Activated CD8-positive, alpha-beta memory T cell treated with anti-CD3 and anti-CD28 coated beads, Interleukin-2, amount 50 U/mL, for 48 hours (primary cell): Measurements from ENCODE around the gene RSPH6A.
A peak's percentile ranks its signal among the peaks of the same experiment; 100 is the strongest.

Source experiments
- DNase-seq: peaks from one replicate; pipeline ENCODE4 v3.0.0-alpha.2; 2020

Gene RSPH6A

DNA sequence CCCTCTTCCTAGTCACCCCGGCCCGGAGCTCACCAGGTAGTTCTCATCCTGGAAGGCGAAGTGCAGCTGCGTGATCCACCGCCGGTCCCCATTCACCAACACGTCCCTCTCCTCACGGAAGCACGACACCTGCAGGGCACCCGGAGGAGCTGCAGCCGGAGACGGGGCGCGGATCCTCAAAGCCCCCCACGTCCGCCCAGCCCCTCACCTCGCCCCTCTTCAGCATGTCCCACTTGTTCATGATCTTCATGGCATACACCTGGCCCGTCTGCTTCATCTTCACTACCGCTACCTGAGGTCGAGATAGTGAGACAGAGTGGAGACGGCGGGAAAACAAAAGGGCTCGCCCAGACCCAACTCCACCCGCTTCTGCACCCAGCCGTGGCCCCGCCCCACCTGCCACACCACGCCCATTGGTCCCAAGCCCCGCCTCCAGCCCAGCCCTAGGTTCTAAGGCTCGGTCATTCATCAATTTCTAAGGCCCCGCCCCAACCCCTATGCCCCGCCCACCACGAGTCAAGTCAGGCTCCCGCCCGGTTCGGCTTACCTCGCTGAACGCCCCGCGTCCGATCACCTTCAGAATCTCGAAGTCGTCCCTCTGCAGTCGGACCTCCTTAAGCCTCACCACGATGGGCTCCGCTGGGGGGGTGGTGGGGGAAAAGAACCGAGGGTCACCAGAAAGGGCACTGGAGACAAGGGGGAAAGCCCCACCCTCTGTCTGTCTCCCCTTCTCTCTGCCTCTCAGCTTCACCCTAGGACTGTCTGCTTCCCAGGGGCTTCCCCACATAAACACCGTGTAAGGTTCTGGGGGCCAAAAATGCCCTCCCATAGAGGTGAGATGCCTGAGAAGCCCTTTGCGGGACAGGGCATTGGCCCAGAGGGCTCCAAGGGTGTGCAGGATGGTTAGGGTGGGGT lies 35.6 kb downstream of the RSPH6A start:
- DNase-seq, result peak; percentile 98

DNA sequence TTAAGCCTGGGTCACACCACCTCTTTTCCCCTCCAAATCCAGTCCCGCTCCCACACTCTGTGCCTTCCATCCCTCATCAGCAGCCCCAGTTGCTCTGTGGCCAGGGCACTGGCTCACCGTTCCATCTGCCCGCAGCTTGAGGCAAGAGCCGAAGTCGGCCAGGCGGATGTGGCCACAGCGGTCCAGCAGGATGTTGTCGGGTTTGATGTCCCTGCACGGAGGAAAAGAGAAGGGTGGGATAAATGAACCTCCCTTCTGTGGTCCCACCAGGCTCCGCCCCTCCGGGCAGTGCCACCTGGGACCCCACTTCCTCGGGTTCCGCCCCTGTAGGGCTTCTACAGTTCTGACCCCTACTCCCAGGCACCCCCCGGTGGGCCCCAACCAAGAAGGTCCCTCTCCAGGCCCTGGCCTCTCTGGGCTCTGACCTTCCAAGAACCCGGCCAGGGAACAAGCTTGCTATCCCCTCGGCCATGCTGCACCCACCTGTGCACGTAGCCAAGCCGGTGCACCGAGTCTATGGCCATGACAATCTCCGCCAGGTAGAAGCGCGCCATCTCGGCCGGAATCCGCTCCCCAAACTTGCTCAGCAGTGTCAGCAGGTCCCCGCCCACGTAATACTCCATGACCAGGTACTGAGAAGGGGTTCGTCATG lies 37.0 kb downstream of the RSPH6A start:
- no peak for DNase-seq

DNA sequence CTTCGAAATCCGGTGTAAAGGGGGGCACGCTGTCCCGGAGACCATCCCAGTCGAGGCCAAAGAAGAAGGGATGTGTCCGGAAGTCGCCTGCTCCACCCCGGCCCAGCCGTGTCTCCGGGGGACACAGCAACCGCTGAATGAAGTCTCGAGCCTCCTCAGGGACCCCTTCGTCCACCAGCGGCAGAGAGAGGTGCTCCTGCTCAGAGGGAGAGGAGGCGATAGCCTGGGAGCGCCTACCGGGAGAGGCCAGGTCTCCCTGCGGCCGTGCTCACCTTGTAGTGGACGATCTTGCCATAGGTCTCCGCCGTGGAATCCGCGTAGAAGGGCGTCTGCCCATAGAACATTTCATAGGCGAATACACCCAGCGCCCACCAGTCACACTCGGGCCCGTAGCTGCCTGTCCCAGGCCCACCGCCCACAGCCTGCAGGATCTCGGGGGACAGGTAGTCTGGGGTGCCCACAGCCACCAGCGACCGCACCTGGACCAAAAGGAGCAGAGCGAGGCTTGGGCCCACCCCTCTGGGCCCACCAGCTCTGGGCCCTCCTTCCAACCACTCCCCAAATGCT lies 37.6 kb downstream of the RSPH6A start:
- no peak for DNase-seq

DNA sequence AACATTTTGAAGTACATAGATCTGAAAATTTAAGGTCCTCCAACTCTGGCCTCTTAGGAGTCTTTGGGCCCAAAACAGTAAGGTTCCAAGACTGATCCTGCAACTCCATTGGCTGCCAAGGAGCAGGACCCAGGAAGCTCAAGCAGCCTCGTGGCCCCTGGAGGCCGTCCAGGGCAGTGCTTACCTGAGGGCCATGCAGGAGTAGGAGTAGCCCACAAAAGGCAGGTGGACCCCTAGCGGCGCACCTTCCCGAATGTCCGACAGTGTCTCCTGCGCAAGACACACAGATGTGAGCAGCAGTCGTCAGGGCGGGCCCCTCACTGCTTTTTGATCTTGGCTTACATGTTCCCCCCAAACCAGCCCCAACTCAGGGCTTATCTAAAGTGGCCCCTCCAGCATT lies 40.3 kb downstream of the RSPH6A start:
- DNase-seq, result no peak

DNA sequence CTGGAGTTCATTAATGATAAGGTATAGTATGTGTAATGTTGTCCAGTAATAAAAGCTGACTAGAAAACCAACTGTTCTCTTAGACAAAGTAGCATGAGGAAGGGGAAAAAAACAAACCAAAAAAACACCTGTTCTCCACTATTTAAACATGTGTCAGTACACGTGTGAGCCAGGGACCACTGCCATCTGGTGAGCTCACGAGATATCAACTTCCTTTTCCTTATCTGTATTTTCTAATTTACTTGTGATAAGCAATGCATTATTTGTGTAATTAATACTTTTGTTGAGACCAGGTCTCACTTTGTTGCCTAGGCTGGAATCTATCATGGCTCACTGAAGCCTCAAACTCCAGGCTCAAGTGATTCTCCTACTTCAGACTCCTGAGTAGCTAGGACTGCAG lies 41.7 kb downstream of the RSPH6A start:
- no peak for DNase-seq

DNA sequence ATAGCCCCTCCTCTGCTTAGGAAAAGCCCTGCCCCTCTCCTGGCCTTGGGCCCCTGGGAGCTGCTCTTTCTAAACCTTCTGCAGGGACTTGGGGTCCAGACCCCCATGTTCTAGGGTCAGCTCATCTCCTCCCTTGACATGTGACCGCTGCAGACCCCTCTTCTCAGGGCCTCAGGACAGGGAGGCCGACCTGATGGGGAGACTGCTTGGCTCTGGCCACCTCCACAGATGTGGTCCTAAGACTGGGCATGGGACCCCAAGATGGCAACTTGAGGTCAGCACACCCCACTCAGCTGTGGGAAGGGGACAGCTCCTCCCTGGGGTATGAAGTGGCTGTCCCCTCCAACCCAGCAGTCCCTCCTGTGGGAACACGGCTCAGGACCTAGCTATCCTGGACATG lies 42.2 kb downstream of the RSPH6A start:
- no peak for DNase-seq

DNA sequence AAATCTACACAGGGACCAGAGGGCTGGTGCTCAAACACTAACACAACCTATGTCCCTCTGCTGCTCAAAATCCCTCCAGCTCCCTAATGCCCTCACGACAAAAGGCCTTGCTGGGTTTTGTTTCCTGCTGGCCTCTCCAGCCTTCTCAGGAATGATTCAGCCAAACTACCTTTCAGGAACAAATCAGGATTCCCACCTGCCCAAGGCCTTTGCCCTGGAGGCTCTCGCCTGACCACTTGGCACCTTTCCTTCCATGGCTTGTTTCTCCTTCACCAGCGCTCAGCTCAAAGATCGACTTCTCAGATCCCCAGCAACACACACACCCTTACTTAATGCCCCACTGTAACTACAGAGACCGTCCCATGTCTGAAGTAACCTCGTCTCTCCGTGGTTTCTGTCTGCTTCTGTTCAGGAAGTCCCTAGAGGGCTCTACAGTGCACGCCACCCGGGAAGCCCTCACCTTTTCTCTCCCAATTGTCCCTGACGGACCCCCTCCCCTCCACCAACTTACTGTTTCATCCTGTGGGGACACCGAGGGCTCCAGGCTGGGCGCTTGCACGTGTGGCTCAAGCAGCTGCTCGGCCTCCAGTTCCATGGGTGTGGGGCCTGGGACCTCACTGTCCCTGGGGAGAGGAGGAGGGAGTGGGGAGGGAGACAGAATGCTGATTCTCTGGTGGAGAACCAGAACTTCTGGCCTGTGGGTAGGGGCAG lies 42.8 kb downstream of the RSPH6A start:
- DNase-seq, result no peak

DNA sequence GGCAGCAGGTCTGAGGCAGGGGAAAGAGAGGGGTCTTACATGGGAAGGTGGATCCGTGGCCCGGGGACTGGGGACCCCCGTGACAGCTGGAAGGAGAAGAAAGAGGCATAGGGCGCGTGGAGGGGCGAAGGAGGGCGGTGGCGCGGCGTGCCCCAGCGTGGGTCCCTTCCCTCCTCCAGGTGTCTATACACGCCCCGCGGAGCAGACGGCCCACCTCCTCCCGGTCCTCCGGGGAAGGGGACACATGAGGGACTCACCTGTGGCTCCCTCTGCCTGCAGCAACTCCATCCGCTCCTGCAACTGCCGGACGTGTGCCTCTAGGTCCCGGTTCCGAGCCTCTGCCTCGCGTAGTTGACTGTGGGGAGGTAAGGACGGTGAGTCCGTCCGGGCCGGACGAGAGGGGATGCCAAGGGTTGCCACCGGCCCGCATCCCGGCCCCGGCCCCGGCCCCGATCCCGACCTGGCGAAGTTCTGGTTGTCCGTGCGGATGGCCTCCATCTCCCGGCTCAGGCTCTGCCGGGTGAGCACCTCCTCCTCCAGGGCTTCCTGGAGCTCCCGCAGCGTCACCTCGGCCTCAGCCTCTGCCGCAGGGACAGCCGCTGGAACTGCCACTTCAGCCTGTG lies 43.7 kb downstream of the RSPH6A start:
- DNase-seq, result no peak

DNA sequence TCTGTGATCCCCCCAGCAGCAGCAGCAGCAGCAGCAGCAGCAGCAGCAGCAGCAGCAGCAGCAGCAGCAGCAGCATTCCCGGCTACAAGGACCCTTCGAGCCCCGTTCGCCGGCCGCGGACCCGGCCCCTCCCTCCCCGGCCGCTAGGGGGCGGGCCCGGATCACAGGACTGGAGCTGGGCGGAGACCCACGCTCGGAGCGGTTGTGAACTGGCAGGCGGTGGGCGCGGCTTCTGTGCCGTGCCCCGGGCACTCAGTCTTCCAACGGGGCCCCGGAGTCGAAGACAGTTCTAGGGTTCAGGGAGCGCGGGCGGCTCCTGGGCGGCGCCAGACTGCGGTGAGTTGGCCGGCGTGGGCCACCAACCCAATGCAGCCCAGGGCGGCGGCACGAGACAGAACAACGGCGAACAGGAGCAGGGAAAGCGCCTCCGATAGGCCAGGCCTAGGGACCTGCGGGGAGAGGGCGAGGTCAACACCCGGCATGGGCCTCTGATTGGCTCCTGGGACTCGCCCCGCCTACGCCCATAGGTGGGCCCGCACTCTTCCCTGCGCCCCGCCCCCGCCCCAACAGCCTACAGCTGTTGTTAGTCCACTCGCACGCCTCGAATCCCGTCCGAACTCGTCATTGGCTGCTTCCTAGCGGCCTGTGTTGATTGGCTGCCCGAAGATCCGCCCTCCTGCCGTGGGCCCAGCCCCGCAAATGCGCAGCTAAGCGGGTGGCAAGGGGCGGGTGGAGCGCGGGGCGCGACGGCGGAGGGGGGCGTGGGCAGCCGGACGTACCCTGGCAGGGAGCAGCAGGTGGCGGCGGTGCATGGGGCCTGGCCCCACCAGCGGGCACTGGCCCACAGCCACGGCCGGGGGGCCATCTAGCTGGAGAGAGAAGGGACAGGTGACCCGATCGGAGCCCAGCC lies 44.7 kb downstream of the RSPH6A start:
- peak; percentile 97 for DNase-seq

DNA sequence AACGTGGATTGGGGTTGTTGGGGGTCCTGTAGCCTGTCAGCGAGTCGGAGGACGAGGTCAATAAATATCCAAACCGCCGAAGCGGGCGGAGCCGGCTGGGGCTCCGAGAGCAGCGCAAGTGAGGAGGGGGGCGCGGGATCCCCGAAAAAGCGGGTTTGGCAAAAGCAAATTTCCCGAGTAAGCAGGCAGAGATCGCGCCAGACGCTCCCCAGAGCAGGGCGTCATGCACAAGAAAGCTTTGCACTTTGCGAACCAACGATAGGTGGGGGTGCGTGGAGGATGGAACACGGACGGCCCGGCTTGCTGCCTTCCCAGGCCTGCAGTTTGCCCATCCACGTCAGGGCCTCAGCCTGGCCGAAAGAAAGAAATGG lies 45.3 kb downstream of the RSPH6A start:
- DNase-seq, result no peak

DNA sequence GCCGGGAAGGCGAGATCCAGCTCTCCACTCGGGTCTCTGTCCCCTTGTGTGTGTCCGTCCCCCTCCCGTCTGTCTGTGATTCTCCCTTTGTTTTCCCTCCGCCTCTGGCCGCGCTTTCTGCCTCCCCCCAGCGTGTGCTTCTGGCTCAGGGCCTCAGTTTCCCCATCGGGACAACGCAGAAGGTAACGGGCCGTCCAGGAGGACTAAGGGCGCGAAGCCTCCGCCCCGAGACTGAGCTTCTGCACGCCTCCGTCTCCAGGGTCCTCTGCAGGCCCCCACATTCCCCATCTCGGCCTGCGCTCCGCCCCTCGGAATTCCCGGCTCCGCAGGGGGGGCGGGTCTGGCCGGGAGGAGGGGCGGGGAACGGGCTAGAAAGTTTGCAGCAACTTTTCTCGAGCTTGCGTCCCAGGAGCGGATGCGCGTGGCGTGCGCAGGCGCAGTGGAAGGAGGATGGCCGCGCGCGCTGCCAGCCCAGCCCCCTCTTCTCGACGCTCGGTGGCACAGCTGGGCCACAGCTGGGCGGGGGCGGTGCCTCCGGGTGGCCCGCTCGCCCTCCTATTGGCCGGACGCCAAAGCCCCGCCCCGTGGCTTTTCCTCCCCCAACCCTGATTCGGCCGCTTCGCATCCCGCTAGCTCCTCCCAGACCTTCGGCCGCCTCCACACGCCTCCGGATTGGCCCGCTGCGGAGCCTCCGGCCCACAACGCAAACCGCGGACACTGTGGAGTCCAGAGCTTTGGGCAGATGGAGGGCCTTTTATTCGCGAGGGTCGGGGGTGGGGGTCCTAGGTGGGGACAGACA lies 45.9 kb downstream of the RSPH6A start, which contains the start of gene SIX5:
TSS of gene SIX5 (minus strand) at position 269 of the 799 bp plus-strand sequence. CDS start 408 bp downstream, outside the sequence.
- DNase-seq, result peak; percentile 99

DNA sequence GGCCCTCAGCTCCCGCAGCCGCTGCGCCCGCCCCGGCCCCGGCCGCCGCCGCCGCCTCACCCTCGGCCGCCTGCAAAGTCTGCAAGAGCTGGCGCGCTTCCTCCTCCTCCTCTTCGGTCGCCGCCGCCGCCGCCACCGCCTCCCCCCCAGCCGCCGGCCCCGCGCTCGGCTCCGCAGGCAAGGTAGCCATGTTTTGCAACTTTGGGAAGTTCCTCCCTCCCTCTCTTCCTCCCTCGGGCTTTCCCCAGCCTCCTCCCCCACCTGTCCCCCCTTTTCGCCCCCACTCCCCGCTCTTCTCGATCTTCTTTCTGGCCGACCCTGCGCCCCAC lies 46.5 kb downstream of the RSPH6A start:
- no peak for DNase-seq

DNA sequence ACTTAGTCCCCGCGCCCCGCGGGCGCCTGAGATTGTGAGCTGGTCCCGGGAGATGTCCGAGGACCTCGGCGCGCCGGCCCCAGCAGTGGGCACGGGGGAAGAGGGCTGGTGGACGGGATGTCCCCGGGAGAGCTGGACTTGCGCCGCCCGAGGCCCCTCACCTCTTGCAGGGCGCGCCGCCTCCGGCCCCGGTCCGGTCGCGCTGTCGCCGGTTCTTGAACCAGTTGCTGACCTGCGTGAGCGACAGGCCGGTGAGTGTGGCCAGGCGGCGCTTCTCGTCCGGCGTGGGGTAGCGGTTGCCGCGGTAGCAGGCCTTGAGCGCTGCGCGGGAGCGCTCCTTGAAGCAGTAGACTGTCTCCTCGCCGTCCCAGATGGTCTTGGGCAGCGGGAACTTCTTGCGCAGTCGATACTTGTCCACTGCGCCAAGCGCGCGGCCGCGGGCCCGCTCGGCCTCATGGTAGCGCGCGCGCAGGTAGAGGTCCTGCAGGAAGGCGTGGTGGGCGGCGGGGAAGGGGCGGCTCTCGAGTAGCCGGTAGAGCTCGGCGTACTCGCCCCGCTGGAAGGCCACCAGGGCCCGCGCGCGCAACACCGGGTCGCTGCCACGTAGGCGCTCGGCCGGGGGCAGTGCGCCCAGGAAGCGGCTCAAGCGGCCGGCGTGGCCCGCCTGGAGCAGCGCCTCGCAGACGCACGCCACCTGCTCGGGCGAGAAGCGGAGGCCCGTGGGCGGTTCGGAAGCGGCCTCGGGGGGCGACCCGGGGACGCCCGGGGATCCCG lies 47.0 kb downstream of the RSPH6A start:
- DNase-seq, result peak; percentile 77

DNA sequence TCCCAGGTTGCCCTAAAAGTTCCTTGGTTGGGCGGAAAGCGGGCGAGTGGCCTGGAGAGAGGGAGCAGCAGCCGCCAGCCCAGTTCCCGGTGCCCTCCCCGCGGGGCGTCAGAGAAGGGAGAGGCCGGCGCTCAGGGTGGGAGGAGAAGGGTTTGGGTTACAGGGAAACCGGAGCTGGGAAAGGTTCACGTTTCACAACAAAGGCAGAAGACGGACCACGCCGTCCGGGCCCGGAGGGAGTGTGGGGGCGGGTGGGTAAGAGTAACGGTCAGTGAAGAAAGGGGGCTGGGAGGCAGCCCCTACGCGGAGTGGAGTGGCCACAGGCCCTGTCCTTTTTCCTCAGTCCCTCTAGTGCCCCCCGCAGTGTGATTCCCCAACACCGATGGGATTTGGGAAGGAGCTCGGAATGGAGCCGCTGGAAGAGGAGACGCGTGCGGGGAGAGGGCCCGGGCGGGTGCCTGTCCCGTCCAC lies 47.7 kb downstream of the RSPH6A start:
- DNase-seq, result no peak

DNA sequence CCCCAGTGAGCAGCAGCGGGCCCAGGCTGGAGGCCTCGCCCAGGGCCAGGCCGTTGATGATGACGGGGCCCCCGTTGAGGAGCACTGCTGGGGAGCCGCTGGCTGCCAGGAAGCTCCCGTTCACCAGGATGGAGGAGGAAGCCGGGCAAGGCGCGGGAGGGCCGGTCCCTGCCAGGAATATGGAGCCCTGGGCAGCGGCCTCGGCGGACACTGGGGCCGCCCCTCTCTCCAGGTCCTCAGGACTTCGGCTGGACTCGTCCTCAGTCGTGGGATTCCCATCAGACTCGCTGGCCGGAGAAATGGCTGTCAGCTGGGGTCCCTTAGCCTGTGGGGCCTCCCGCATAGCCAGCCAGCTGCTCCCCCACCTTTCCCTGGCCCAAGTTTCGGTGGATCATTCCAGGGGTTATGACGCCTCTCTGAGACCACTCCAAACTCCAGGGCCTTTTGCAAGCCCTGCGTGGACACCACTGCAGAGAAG lies 48.2 kb downstream of the RSPH6A start:
- DNase-seq, result no peak

DNA sequence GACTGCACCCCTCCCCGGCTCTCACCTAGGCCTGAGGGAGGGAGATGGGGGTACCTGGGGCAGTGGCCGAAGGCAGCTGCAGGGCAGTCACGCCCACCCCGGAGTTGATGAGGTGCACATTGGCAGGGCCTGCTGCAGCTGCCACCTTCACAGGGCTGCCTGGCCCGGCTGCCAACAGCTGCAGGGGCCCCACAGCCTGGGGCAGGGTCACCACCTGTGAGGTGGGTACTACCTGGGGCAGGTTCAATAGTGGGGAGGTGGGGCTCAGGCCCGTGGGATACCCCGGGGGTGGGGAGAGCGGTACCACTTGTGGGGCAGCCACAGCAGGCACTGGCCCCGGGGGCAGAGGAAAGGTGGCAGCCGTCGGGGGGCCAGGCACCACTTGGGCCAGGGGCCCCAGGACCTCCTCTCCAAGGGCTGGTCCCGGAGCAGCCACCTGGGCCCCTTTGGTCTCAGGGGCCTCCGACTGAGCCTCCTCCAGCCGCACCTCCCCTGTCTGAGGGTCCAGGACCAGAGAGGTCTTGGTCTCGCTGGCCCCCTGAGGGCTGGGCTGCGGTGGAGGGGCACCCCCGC lies 48.7 kb downstream of the RSPH6A start:
- DNase-seq, result no peak

DNA sequence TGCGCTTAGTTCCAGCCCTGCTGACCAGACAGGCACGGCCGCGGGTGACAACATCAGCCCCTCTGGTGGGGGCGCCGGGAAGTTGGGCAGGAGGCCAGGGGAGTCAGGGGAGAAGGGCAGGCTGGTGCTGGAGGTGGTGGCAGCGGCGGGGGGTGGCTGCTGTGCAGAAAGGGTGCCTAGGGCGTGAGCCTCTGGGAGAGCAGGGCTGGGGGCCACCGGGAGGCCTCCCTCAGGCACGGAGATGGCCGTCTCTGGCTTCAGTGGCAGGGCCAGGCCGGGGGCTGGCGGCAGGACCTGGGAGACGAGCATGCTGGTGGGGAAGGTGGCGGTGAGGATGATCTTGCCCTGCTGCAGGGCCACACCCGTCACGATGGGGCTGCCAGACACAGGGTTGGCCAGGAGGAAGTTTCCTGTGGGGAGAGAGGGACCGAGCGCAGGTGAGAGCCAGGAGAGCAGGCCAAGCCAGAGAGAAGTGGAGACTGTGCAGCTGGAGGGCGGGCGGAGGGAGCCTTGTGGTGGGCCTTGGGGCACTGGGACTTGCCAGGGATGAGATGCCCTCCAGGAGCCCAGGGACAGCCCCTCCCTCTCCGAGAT lies 49.3 kb downstream of the RSPH6A start:
- no peak for DNase-seq

DNA sequence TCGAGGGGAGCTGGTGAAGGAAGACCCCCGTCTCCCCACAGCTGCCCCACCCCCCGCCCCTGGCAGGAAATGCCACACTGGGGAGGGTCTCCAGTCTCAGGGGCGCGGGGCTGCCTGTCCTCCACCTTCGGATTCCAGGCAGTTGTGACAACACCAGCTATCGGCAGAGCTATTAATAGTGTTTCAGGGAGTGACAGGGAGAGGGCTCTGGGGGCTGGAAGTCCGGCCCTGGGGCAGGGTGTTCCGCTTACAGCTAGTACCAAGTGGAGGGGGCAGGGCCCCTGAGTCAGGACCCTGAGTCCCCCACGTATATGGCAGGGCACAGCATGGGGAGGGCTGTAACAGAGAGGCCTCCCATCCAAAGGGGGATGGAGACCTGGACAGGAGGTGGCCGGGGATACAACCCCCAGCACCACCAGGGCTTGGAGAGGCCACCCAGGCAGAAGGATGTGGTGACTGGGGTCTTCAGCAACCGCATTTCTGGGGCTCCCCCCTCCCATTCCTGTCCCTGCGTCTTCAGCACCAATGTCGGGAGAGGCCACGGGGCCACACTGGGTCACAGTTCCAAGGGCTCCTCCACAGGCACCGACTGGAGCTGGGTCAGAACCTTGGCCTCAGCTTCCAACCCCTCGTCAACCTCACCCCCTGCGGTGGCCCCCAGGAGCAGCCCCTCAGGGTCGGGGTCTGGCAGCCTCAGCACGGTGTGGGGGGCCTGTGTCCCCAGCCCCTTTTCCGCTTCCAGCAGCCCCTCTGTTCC lies 50.0 kb downstream of the RSPH6A start:
- DNase-seq, result no peak
